H1 (cell line): ENCODE results near the gene DCLRE1B. TPM values are rescaled to one million over a fixed set of nuclear protein-coding genes. Genes with fewer than 3 reads are reported as not detected.

Experiments used
- CTCF ChIA-PET: fragments of 300-600 bp; sonication (Branson Sonifier 250); formaldehyde crosslinking; loops from one replicate; lab custom pipeline; 2021; ENCODE audit not compliant: partially characterized antibody; lab: Charles Lee
- POLR2A ChIA-PET: fragments of 300-600 bp; sonication (Branson Sonifier 250); formaldehyde crosslinking; loops from one replicate; lab custom pipeline; 2021; ENCODE audit warnings: inconsistent platforms; ENCODE audit not compliant: partially characterized antibody; lab: Charles Lee
- DNase-seq, 2 experiments: peaks; one replicate each; pipeline versions ENCODE4 v3.0.0 to v3.0.0-alpha.2; 2010 to 2022; ENCODE audit warnings: low spot score in 2 of 2, low read depth in 1 of 2, mixed read lengths in 1 of 2
- FAIRE-seq: peaks from 2 replicates; lab custom pipeline; 2011; peaks lifted over from hg19 to GRCh38; lab: Jason Lieb, UNC
- H2AFZ ChIP-seq: 2 replicates; pipeline ENCODE4 v1.8.1; 2012; ENCODE audit warnings: low read length, inconsistent platforms
- H2AK5ac ChIP-seq: 2 replicates; pipeline ENCODE4 v1.6.1; 2013; ENCODE audit warnings: low read depth, low read length
- H2BK120ac ChIP-seq: replicated peaks from 2 replicates; pipeline ENCODE3; 2013; ENCODE audit warnings: low read depth, low read length, inconsistent platforms
- H2BK12ac ChIP-seq: 2 replicates; pipeline ENCODE4 v1.6.1; 2013; ENCODE audit warnings: low read depth, low read length
- H2BK15ac ChIP-seq: 2 replicates; pipeline ENCODE4 v1.6.1; 2013; ENCODE audit warnings: low read length
- H2BK20ac ChIP-seq: 2 replicates; pipeline ENCODE4 v1.6.1; 2013; ENCODE audit warnings: low read length
- H2BK5ac ChIP-seq: 2 replicates; pipeline ENCODE4 v1.6.1; 2013; ENCODE audit warnings: low read depth, low read length
- H3K14ac ChIP-seq: 2 replicates; pipeline ENCODE4 v1.6.1; 2013; ENCODE audit warnings: inconsistent platforms; ENCODE audit not compliant: insufficient read length
- H3K18ac ChIP-seq: 2 replicates; pipeline ENCODE4 v1.6.1; 2013; ENCODE audit warnings: low read length; ENCODE audit errors: extremely low read depth
- H3K23ac ChIP-seq: 2 replicates; pipeline ENCODE4 v1.6.1; 2013; ENCODE audit warnings: inconsistent platforms; ENCODE audit not compliant: insufficient read length
- H3K23me2 ChIP-seq: 2 replicates; pipeline ENCODE4 v1.6.1; 2013; ENCODE audit warnings: low read depth, low read length
- H3K27ac ChIP-seq: 2 replicates; pipeline ENCODE4 v1.6.1; 2011; ENCODE audit warnings: low read depth, low read length, inconsistent platforms
- H3K27me3 ChIP-seq, 4 experiments: replicated peaks in 1 of 4; 1 replicate in 1 of 4; 2 replicates in 3 of 4; pipeline versions ENCODE4 v1.6.1 to v1.8.1; 2011 to 2013; ENCODE audit warnings: low read length in 3 of 4, mild to moderate bottlenecking in 3 of 4, inconsistent platforms in 2 of 4, mixed read lengths in 2 of 4, moderate library complexity in 1 of 4; ENCODE audit not compliant: control insufficient read depth in 3 of 4, insufficient read depth in 3 of 4; ENCODE audit errors: extremely low read depth in 1 of 4
- H3K36me3 ChIP-seq, 4 experiments: 2 replicates each; pipeline versions ENCODE4 v1.6.1 to v1.8.1; 2011 to 2013; ENCODE audit warnings: mild to moderate bottlenecking in 4 of 4, low read length in 3 of 4, moderate library complexity in 2 of 4, control low read depth in 1 of 4, inconsistent platforms in 1 of 4; ENCODE audit not compliant: insufficient read depth in 4 of 4, control insufficient read depth in 2 of 4
- H3K4ac ChIP-seq: replicated peaks from 2 replicates; pipeline ENCODE3; 2013; ENCODE audit warnings: low read length, low read depth, mixed read lengths, inconsistent platforms; ENCODE audit not compliant: insufficient read length
- H3K4me1 ChIP-seq, 4 experiments: replicated peaks in 1 of 4; 1 replicate in 1 of 4; 2 replicates in 3 of 4; pipeline versions ENCODE4 v1.6.1 to v1.8.1; 2011 to 2013; ENCODE audit warnings: low read length in 3 of 4, inconsistent platforms in 2 of 4, mixed read lengths in 1 of 4; ENCODE audit not compliant: insufficient read depth in 4 of 4, control insufficient read depth in 3 of 4
- H3K4me2 ChIP-seq, 2 experiments: 2 replicates each; pipeline versions ENCODE4 v1.6.1 to v1.8.1; 2011 to 2013; ENCODE audit warnings: low read depth in 2 of 2, low read length in 2 of 2, control low read depth in 1 of 2, inconsistent platforms in 1 of 2, mild to moderate bottlenecking in 1 of 2; ENCODE audit not compliant: insufficient read depth in 1 of 2
- H3K4me3 ChIP-seq, 4 experiments: fragments of 200-600, 300-600 bp in 1 of 4; sonication (generic), shearing (Covaris generic), sonication (Bioruptor Twin) in 1 of 4; 2 replicates each; pipeline versions ENCODE4 v1.5.1 to v1.8.1; 2011 to 2016; ENCODE audit warnings: low read length in 4 of 4, low read depth in 3 of 4, control low read depth in 2 of 4, inconsistent platforms in 2 of 4, mild to moderate bottlenecking in 2 of 4, mixed read lengths in 1 of 4, moderate library complexity in 1 of 4; ENCODE audit not compliant: insufficient read depth in 2 of 4; ENCODE audit errors: extremely low read depth in 1 of 4
- H3K56ac ChIP-seq: replicated peaks from 2 replicates; pipeline ENCODE3; 2013; ENCODE audit warnings: low read depth, mild to moderate bottlenecking, mixed read lengths, low read length, inconsistent platforms; ENCODE audit not compliant: insufficient read length
- H3K79me1 ChIP-seq: 2 replicates; pipeline ENCODE4 v1.6.1; 2013; ENCODE audit warnings: low read depth, low read length, control low read depth
- H3K79me2 ChIP-seq, 2 experiments: 2 replicates each; pipeline versions ENCODE4 v1.6.1 to v1.8.1; 2012 to 2013; ENCODE audit warnings: low read length in 2 of 2, mild to moderate bottlenecking in 2 of 2, inconsistent platforms in 1 of 2; ENCODE audit not compliant: insufficient read depth in 2 of 2, control insufficient read depth in 1 of 2
- H3K9ac ChIP-seq, 4 experiments: replicated peaks in 1 of 4; 1 replicate in 1 of 4; 2 replicates in 3 of 4; pipeline versions ENCODE4 v1.6.1 to v1.8.1; 2011 to 2013; ENCODE audit warnings: low read depth in 3 of 4, low read length in 3 of 4, control low read depth in 2 of 4, mild to moderate bottlenecking in 2 of 4, moderate library complexity in 2 of 4, inconsistent platforms in 1 of 4; ENCODE audit errors: extremely low read depth in 1 of 4
- H3K9me3 ChIP-seq, 2 experiments: 2 replicates each; pipeline versions ENCODE4 v1.6.1 to v1.8.1; 2012 to 2013; ENCODE audit warnings: mild to moderate bottlenecking in 2 of 2, moderate library complexity in 2 of 2, control low read depth in 1 of 2, inconsistent platforms in 1 of 2, low read depth in 1 of 2, low read length in 1 of 2, mixed read lengths in 1 of 2; ENCODE audit not compliant: insufficient read depth in 2 of 2
- H4K20me1 ChIP-seq, 2 experiments: replicated peaks in 1 of 2; 2 replicates each; pipeline versions ENCODE3 to v1.8.1; 2011 to 2013; ENCODE audit warnings: inconsistent platforms in 2 of 2, low read length in 2 of 2, mild to moderate bottlenecking in 1 of 2; ENCODE audit not compliant: insufficient read depth in 2 of 2, control insufficient read depth in 1 of 2
- H4K5ac ChIP-seq: 2 replicates; pipeline ENCODE4 v1.6.1; 2013; ENCODE audit warnings: low read length, low read depth, mixed read lengths, inconsistent platforms; ENCODE audit not compliant: insufficient read length
- H4K8ac ChIP-seq: 2 replicates; pipeline ENCODE4 v1.8.0; 2013; ENCODE audit warnings: mild to moderate bottlenecking, moderate library complexity, low read length, inconsistent platforms; ENCODE audit not compliant: insufficient read depth; ENCODE audit errors: extremely low read depth
- H4K91ac ChIP-seq: replicated peaks from 2 replicates; pipeline ENCODE3; 2013; ENCODE audit warnings: low read length, mixed read lengths, inconsistent platforms; ENCODE audit not compliant: insufficient read length
- ASH2L ChIP-seq: fragments of 200-600, 300-600 bp; sonication (generic); IDR thresholded peaks from one replicate; pipeline ENCODE4 v1.7.1; 2017; ENCODE audit warnings: low read length
- ATF3 ChIP-seq: IDR thresholded peaks from 2 replicates; pipeline ENCODE4 v1.6.1; 2011; ENCODE audit warnings: low read depth, mild to moderate bottlenecking, low read length; ENCODE audit not compliant: insufficient read depth
- CHD1 ChIP-seq: IDR thresholded peaks from 2 replicates; pipeline ENCODE4 v1.6.1; 2012; ENCODE audit warnings: low read depth, low read length, improper control_type of control experiment
- EP300 ChIP-seq, 2 experiments: IDR thresholded peaks; 1 replicate in 1 of 2; 2 replicates in 1 of 2; pipeline ENCODE4 v1.6.1; 2011 to 2012; ENCODE audit warnings: low read depth in 2 of 2, low read length in 2 of 2, mild to moderate bottlenecking in 2 of 2, borderline replicate concordance in 1 of 2, inconsistent platforms in 1 of 2, moderate library complexity in 1 of 2
- FOSL1 ChIP-seq: IDR thresholded peaks from 2 replicates; pipeline ENCODE4 v1.6.1; 2011; ENCODE audit warnings: mild to moderate bottlenecking, low read depth, low read length, moderate library complexity; ENCODE audit not compliant: insufficient read depth
- JUND ChIP-seq: IDR thresholded peaks from 2 replicates; pipeline ENCODE4 v1.6.1; 2011; ENCODE audit warnings: mild to moderate bottlenecking, improper control_type of control experiment, low read length
- RNF2 ChIP-seq: fragments of 200-900, 300-1000 bp; sonication (generic); IDR thresholded peaks from 2 replicates; pipeline ENCODE4 v1.7.1; 2016; ENCODE audit warnings: borderline replicate concordance, low read depth, mild to moderate bottlenecking, antibody characterized with exemption, low read length; ENCODE audit not compliant: poor library complexity, severe bottlenecking; ENCODE audit errors: missing control alignments
- TAF7 ChIP-seq: optimal IDR thresholded peaks from 2 replicates; pipeline ENCODE3; 2011; ENCODE audit warnings: low read depth, mild to moderate bottlenecking, inconsistent platforms, low read length, moderate library complexity, borderline replicate concordance
- WGBS, 2 experiments: shearing (Covaris generic) in 1 of 2; methylation state at CpG; one replicate each; pipeline versions ENCODE4 v1.1.6 to v1.1.7; 2013 to 2015; ENCODE audit warnings: low lambda C conversion rate in 2 of 2, mixed read lengths in 2 of 2, inconsistent platforms in 1 of 2, low coverage in 1 of 2, missing lambda C conversion rate in 1 of 2; ENCODE audit not compliant: insufficient replicate concordance in 2 of 2, insufficient coverage in 1 of 2, insufficient read length in 1 of 2; ENCODE audit errors: extremely low coverage in 1 of 2, missing lambda C conversion rate in 1 of 2; 5-methylcytosine and 5-hydroxymethylcytosine counted together
- polyA plus RNA-seq, 7 experiments: library from polyadenylated mRNA; depleted of rRNA in 3 of 7; stranded (reverse) in 5 of 7; unstranded in 2 of 7; fragments of >200 nt in 5 of 7; fragments of 200-250 nt in 2 of 7; gene quantifications; 1 replicate in 5 of 7; 2 replicates in 1 of 7; 4 replicates in 1 of 7; pipeline versions ENCODE4 v1.2.1 to v1.2.3, GENCODE V29; 2011 to 2013; ENCODE audit warnings: missing spikeins in 2 of 7, mixed read lengths in 2 of 7
- total RNA-seq: library from RNA; stranded (reverse); fragmentation: NEBNext Ultra II Directional; extraction: Animal tissue kit (Norgen Biotek cat#: 25700); gene quantifications from 2 replicates; pipeline ENCODE4 v1.2.1, GENCODE V29; 2021

Gene DCLRE1B
- total and polyA plus RNA-seq, 2 of the 8 experiments (the other 6 are each of a cell fraction or from before 2014, with no cell fraction given): 5.5 to 11.0 TPM

DNA sequence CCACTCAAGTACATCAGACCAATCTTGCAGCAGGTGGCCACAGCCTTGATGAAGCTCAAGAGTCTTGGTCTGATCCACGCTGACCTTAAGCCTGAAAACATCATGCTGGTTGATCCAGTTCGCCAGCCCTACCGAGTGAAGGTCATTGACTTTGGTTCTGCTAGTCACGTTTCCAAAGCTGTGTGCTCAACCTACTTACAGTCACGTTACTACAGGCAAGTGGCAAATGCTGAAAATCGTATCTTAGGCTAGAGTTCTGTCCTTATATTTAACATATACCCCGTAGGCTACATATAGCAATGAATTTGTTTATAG lies 36.1 kb downstream of the DCLRE1B start:
- Histone ChIP-seq H2AFZ (no peak overlapping the region), H2AK5ac (no peak overlapping the region), H2BK20ac (no peak overlapping the region), H2BK15ac (no peak overlapping the region), H3K56ac (no peak overlapping the region), H3K9ac (no peak overlapping the region), H2BK12ac (no peak overlapping the region), H3K79me2 (peaks cover 4 to 55% of the 10 kb centered on the region in 2 experiments), H3K4ac (no peak overlapping the region), H3K4me3 (no peak overlapping the region), H2BK120ac (no peak overlapping the region), H4K5ac (no peak overlapping the region), H3K4me2 (no peak overlapping the region), H3K36me3 (peaks cover 5 to 22% (median 6%) of the 10 kb centered on the region in 4 experiments), H4K91ac (no peak overlapping the region), H3K23me2 (no peaks in the 10 kb centered on the region), H3K27ac (no peak overlapping the region), H3K23ac (no peak overlapping the region), H3K14ac (no peak overlapping the region), H3K18ac (no peak overlapping the region), H3K4me1 (peaks cover 0 to 3% (median 0%) of the 10 kb centered on the region in 4 experiments; a peak in 3 of 7 replicates), H3K9me3 (no peaks in the 10 kb centered on the region), H3K27me3 (no peaks in the 10 kb centered on the region), H2BK5ac (no peak overlapping the region), H3K79me1 (peaks cover 2% of the 10 kb centered on the region), H4K20me1 (peaks cover 1 to 9% of the 10 kb centered on the region in 2 experiments), H4K8ac (no peak overlapping the region; the same call in 1 of the 2 replicates)
- ChIA-PET CTCF (interaction anchor here (0.9 to 1.3 kb wide), 4 partner anchors 8 to 24 kb away, joined by 3 to 4 read pairs (median 3); no protein-coding TSS in a partner anchor), POLR2A (interaction anchor here (3.7 kb wide), 1 partner anchor 11 kb away, joined by 15 read pairs; no protein-coding TSS in a partner anchor)
- TF ChIP-seq RNF2 (no peak), EP300 (IDR thresholded peaks at IDR 0.05; ENCODE audit: borderline replicate concordance in 1 of 2, low read depth in 2 of 2, low read length in 2 of 2) (no peak), JUND (no peak), CHD1 (no peak), ATF3 (no peak), TAF7 (no peak), ASH2L (no peak), FOSL1 (no peak)
- FAIRE-seq (no peak), DNase-seq (no peak)
- WGBS, 2 experiments: 94% methylated on average over 7 of the region's 7 CpGs; no CpG with 5 or more reads in 1 of the 2 experiments
